DND-41 (cell line): ENCODE results near the gene TRMU.

Source experiments
- ATAC-seq: fragments of 200-7000 bp; cut with Tn5 transposase; 3 replicates; pipeline ENCODE4 v1.9.1; 2021; ENCODE audit warnings: low read depth; ENCODE audit not compliant: insufficient read depth
- DNase-seq: peaks from one replicate; pipeline ENCODE4 v3.0.0-alpha.2; 2020
- H2AFZ ChIP-seq: 2 replicates; pipeline ENCODE4 v1.6.0; 2012; ENCODE audit warnings: low read depth, low read length
- H3K27ac ChIP-seq: 2 replicates; pipeline ENCODE4 v1.5.1; 2012; ENCODE audit warnings: low read length, inconsistent platforms
- H3K27me3 ChIP-seq: fragments of 200-600 bp; sonication (generic); 2 replicates; pipeline ENCODE4 v1.6.0; 2012; ENCODE audit warnings: low read length, mild to moderate bottlenecking, inconsistent platforms; ENCODE audit not compliant: insufficient read depth, poor library complexity
- H3K36me3 ChIP-seq: 2 replicates; pipeline ENCODE4 v1.5.1; 2012; ENCODE audit warnings: low read length, inconsistent platforms; ENCODE audit not compliant: insufficient read depth
- H3K4me1 ChIP-seq: 2 replicates; pipeline ENCODE4 v1.5.1; 2012; ENCODE audit warnings: mild to moderate bottlenecking, low read length; ENCODE audit not compliant: insufficient read depth
- H3K4me2 ChIP-seq: 2 replicates; pipeline ENCODE4 v1.6.0; 2012; ENCODE audit warnings: mild to moderate bottlenecking, moderate library complexity, low read length, inconsistent platforms; ENCODE audit not compliant: insufficient read depth
- H3K4me3 ChIP-seq, 2 experiments: fragments of 200-600 bp in 1 of 2; shearing (Covaris generic) in 1 of 2; 2 replicates each; pipeline ENCODE4 v1.5.1; 2012 to 2016; ENCODE audit warnings: inconsistent platforms in 2 of 2, low read length in 2 of 2, mild to moderate bottlenecking in 2 of 2, low read depth in 1 of 2, moderate library complexity in 1 of 2
- H3K79me2 ChIP-seq: 2 replicates; pipeline ENCODE4 v1.6.0; 2012; ENCODE audit warnings: low read length, inconsistent platforms; ENCODE audit not compliant: insufficient read depth
- H3K9ac ChIP-seq: 2 replicates; pipeline ENCODE4 v1.6.0; 2012; ENCODE audit warnings: low read depth, mild to moderate bottlenecking, inconsistent platforms, low read length, moderate library complexity
- H3K9me3 ChIP-seq: 2 replicates; pipeline ENCODE4 v1.5.1; 2012; ENCODE audit warnings: low read length, moderate library complexity, mild to moderate bottlenecking, inconsistent platforms; ENCODE audit not compliant: insufficient read depth, severe bottlenecking
- H4K20me1 ChIP-seq: 2 replicates; pipeline ENCODE4 v1.6.0; 2012; ENCODE audit warnings: low read length; ENCODE audit not compliant: insufficient read depth
- EZH2 ChIP-seq: IDR thresholded peaks from 3 replicates; pipeline ENCODE4 v1.6.1; 2012; ENCODE audit warnings: borderline replicate concordance, low read depth, mild to moderate bottlenecking, moderate library complexity, low read length, inconsistent platforms; ENCODE audit not compliant: severe bottlenecking
- TF ChIP-seq, protein P1 (sequence below): IDR thresholded peaks from 2 replicates; pipeline ENCODE4 v1.5.1; 2012; ENCODE audit warnings: borderline replicate concordance, low read length, moderate library complexity, mild to moderate bottlenecking; ENCODE audit not compliant: poor library complexity, severe bottlenecking; ENCODE audit errors: extremely low read depth

Gene TRMU

DNA sequence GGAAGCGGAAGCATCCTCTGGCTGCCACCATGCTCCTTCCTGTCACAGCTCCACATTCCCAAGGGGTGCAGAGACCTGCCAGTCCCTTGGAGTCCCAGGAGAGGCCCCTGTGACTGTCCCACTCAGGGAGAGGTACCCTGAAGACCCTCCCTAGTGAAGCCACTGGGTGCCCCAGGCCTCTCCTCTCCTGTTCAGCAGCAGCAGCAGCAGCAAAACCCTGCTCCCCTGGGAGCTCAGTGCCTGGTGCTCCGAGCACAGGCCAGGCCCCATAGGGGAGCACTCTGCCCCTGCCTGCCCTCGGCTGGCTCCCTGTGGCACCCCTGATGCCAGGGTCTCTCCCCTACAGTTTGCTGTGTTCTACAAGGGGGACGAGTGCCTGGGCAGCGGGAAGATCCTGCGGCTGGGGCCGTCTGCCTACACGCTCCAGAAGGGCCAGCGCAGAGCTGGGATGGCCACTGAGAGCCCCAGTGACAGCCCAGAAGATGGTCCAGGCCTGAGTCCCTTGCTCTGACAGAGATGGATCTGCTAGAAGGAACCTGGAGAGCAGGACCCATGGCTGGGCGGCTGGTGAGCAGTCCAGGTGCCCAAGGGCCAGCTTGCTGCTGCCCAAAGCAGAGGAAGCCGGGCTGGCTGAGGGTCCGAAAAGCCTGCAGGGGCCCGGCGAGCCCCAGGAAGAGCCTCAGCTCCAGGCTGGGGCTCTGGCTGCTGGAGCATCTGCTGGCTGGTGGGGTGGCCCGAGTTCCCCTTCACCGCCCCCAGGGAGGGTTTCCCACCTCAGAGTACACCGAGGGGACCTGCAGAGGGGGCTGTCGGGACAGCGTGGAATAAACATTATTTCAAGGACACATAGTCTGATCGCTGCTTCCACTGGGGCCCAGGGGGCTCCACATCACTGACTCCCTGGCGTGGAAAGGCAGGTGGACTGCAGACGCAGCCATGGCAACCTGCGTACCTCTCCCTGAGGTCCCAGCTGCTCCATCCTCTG, 21.3 kb downstream of the TRMU start:
- H4K20me1 ChIP-seq = peaks cover 46% of the 10 kb centered on the region
- no peak overlapping the region for H3K4me2 ChIP-seq
- no peak overlapping the region for H3K9ac ChIP-seq
- no peak for ATAC-seq
- no peaks in the 10 kb centered on the region for H3K4me1 ChIP-seq
- no peak overlapping the region for H3K4me3 ChIP-seq
- TF ChIP-seq, protein P1, sequence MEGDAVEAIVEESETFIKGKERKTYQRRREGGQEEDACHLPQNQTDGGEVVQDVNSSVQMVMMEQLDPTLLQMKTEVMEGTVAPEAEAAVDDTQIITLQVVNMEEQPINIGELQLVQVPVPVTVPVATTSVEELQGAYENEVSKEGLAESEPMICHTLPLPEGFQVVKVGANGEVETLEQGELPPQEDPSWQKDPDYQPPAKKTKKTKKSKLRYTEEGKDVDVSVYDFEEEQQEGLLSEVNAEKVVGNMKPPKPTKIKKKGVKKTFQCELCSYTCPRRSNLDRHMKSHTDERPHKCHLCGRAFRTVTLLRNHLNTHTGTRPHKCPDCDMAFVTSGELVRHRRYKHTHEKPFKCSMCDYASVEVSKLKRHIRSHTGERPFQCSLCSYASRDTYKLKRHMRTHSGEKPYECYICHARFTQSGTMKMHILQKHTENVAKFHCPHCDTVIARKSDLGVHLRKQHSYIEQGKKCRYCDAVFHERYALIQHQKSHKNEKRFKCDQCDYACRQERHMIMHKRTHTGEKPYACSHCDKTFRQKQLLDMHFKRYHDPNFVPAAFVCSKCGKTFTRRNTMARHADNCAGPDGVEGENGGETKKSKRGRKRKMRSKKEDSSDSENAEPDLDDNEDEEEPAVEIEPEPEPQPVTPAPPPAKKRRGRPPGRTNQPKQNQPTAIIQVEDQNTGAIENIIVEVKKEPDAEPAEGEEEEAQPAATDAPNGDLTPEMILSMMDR = no peak
- TF ChIP-seq EZH2 = no peak
- no peak for DNase-seq
- peaks cover 59% of the 10 kb centered on the region for H3K36me3 ChIP-seq
- no peaks in the 10 kb centered on the region for H3K27me3 ChIP-seq
- H3K9me3 ChIP-seq = no peaks in the 10 kb centered on the region
- no peaks in the 10 kb centered on the region for H3K79me2 ChIP-seq
- no peak overlapping the region for H3K27ac ChIP-seq
- no peak overlapping the region for H2AFZ ChIP-seq

DNA sequence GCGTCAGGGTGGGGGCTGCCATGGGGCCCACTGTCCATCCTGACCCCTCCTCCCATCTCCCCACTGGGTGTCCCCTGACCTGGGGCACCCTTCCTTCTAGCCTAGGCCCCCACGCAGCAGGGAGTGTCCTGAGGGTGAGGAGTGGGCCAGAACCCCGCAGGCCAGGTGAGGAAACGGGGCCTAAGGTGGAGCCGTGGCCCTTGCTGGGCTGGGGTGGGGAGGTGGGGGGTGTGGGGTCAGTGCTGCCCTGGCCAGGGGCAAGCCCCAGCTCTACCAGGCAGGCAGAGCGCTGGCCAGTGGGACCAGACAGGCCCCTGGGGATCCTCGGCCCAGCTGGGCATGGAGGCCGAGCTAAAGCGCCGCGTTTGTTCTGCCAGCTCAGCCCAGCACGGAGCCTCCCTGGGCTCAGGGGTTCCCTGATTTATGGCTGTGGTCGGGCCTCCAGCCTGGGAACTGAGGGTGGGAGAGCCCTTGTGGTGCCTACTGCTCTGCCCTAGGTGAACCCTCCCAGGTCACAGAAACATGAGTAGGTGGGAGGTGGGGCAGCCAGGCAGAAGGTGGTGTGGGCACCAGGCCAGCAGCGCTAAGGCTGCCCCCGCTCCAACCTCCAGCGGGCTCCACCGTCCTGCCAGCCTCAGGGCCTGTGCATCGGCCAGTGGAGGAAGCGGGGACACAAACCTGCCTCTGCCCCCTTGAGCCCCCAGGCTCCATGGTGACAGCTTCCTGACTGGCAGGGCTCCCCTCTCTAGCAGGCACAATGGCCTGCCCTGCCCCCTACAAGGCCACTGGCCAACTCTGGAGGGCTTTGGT, 22.4 kb downstream of the TRMU start:
- Histone ChIP-seq H3K27me3 (no peaks in the 10 kb centered on the region), H3K4me2 (no peak overlapping the region), H2AFZ (no peak overlapping the region), H3K9me3 (no peaks in the 10 kb centered on the region), H4K20me1 (peaks cover 42% of the 10 kb centered on the region), H3K79me2 (no peaks in the 10 kb centered on the region), H3K4me3 (no peak overlapping the region), H3K27ac (no peak overlapping the region), H3K4me1 (no peaks in the 10 kb centered on the region), H3K36me3 (peaks cover 47% of the 10 kb centered on the region), H3K9ac (no peak overlapping the region)
- no peak for DNase-seq
- no peak for ATAC-seq
- TF ChIP-seq, protein P1 = no peak
- no peak for TF ChIP-seq EZH2

DNA sequence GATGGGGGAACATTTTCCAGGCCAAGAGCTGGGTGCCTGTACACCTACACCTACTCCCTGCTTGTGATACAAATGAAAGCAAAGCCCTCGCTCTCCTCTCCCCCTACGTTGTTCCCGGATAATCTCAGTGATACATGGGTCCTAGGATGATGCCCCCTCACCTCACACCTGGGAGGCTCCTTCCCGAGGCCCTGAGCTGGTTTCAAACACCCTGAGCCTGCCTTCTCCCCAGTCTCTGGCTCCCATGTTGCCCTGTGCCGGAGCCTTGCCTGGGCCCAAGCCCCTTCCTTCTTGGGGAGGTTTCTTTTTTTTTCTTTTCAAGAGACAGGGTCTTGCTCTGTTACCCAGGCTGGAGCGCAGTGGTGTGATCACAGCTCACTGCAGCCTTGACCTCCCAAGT, 23.3 kb downstream of the TRMU start:
- Histone ChIP-seq H2AFZ (no peak overlapping the region), H3K4me1 (no peaks in the 10 kb centered on the region), H3K4me2 (no peak overlapping the region), H3K9me3 (no peaks in the 10 kb centered on the region), H3K27me3 (no peaks in the 10 kb centered on the region), H3K36me3 (peaks cover 39% of the 10 kb centered on the region), H3K4me3 (no peak overlapping the region), H4K20me1 (peaks cover 34% of the 10 kb centered on the region), H3K79me2 (no peaks in the 10 kb centered on the region), H3K27ac (no peak overlapping the region), H3K9ac (no peak overlapping the region)
- DNase-seq (no peak), ATAC-seq (no peak)
- no peak for TF ChIP-seq EZH2
- TF ChIP-seq, protein P1 = no peak
